WI38 (cell line): ENCODE results near the gene TMEM222.

Source experiments
- H3K4me3 ChIP-seq: 2 replicates; pipeline ENCODE4 v1.5.1; 2011; ENCODE audit warnings: low read depth, mild to moderate bottlenecking, control low read depth, low read length
- TF ChIP-seq, protein P1 (sequence below): IDR thresholded peaks from 2 replicates; pipeline ENCODE4 v1.5.1; 2012; ENCODE audit warnings: low read depth, mild to moderate bottlenecking, control low read depth, low read length

TMEM222 gene

DNA sequence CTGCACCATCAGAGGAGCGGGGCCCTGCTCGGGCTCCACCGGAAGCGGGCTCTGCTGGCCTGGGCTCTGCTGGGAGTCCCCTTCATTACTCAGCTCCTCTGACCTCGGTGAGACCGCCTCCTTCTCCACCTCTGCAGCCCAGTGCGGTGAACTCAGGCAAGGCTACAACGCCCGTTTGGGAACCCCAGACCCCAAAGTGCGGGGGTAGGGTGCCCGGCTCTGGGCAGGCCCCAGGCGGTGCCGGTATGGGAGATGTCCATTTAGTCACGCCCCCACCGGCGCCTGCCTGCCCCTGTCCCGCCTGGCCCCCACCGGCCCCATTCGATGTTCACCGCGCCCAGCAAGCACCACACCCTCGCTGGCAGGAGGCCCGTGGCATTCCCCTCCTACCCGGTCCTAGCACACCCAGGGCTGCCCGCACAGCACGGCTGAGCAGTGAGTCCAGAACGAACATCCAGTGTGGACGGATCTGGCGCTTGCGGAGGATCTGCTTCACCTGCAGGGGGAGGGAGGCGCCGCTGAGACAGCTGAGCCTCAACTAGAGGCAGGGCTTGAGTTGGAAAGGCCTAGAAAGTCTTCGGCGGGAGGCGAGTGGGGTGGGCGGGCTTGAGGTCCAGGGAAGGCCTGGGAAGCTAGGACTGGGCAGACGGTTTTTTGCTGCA, 34.8 kb downstream of the TMEM222 start:
- TF ChIP-seq, protein P1, sequence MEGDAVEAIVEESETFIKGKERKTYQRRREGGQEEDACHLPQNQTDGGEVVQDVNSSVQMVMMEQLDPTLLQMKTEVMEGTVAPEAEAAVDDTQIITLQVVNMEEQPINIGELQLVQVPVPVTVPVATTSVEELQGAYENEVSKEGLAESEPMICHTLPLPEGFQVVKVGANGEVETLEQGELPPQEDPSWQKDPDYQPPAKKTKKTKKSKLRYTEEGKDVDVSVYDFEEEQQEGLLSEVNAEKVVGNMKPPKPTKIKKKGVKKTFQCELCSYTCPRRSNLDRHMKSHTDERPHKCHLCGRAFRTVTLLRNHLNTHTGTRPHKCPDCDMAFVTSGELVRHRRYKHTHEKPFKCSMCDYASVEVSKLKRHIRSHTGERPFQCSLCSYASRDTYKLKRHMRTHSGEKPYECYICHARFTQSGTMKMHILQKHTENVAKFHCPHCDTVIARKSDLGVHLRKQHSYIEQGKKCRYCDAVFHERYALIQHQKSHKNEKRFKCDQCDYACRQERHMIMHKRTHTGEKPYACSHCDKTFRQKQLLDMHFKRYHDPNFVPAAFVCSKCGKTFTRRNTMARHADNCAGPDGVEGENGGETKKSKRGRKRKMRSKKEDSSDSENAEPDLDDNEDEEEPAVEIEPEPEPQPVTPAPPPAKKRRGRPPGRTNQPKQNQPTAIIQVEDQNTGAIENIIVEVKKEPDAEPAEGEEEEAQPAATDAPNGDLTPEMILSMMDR: no peak
- no peak overlapping the region for H3K4me3 ChIP-seq

DNA sequence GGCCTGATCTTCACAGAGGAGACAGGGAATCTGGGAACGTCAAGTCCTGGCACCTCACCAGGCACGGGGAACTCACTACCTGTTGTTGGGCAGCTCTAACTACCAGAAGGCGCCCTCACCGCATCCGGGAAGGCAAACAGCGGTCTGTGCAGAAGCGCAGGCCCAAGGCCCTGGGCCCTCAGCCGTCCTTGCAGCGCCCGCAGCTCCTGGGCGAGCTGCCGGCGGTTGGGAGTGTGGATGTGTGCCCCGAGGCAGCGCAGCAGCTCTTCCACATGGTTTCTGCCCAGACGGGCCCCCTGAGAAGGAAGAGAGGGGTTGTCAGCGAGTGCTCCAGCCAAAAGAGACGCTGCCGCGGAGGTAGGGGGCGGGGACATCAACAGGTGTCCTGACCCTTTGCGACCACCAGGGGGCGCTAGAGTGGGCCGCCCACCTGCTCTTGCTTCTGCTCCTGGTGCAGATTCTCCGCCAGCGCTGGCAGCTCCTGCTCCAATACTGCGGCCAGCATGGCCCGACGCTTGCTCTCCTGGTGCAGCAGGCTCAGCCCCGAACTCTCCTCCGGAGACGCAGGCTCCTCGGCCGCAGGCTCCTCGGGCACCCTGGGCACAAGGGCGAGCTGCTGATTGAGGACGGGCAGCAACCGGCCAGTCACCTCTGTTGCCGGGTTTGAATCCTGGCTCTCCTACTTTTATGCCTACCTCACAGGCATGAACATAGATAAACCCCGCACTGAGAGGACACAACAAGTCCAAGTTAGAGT, 35.5 kb downstream of the TMEM222 start:
- TF ChIP-seq, protein P1: peak; percentile 68
- no peak overlapping the region for H3K4me3 ChIP-seq

DNA sequence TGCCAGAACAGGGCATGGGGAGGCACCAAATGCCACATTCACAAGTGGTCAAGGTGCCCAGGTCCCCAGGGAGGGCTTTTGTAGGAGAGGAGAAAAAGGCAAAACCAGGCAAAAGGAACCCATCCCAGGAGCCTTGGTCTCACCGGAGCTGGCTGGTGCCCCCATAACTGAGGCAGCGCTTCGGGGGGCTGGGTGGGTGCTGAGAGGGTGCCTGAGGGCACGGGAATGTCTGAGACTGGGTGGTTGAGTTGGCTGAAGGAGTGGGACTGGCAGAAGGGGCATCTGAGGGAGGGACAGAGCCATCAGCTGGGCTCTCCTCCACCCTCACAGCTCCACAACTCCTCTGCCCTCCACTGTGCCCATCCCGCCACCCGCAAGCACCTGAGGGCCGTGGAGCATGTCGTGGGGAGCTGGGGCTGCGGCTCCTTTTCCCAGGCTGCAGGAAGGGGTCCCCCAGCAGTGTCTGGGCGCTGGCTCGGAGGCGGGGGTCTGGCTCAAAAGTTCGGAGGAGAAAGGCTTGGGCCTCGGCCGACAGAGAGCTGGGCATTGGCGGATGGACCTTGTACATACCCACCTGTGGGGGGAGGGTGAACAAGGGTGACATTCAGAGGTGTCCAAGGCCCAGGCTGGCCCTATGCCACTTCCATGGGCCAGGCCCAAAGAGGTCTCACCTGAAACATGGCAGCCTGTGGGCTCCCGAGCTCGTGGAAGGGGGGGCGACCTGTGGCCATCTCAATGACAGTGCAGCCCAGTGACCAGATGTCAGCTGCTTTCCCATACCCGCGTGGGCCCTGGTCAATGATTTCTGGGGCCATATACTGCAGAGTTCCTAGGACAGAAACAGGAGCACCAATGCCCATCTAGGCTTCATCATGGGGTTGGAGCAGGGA, 36.3 kb downstream of the TMEM222 start:
- H3K4me3 ChIP-seq: no peak overlapping the region
- TF ChIP-seq, protein P1: no peak

DNA sequence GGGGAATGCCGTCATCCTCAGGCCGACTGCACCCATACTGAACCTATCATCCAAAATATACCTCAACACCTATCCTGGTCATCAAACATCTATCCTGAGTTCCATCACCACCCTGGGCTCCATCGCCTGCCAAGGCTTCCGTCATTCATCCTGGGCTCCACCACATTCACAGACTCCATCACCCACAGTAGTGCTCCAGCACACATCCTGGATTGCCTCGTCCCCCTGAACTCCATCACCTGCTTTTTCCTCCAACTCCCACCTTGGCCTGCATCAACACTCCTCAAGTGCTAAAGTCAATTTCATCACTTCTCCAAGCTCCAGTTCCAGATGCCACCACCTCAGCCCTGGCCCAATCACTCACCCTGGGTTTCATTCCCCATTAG, 37.0 kb downstream of the TMEM222 start:
- no peak overlapping the region for H3K4me3 ChIP-seq
- TF ChIP-seq, protein P1: no peak

DNA sequence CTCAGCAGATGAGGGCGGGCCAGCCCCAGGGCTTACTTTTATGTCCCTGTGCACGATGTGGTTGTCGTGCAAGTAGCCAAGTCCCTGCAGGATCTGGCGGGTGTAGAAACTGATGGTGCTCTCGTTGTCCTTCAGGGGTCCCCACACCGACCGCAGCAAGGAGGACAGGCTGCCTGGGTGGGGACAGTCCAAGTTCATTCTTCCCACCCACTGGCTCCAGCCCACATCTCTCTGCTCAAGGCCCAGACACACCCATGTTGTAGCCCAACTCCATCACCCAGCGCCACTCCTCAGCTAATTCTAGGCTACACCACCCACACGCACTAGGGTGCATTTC, 37.8 kb downstream of the TMEM222 start:
- TF ChIP-seq, protein P1: no peak

DNA sequence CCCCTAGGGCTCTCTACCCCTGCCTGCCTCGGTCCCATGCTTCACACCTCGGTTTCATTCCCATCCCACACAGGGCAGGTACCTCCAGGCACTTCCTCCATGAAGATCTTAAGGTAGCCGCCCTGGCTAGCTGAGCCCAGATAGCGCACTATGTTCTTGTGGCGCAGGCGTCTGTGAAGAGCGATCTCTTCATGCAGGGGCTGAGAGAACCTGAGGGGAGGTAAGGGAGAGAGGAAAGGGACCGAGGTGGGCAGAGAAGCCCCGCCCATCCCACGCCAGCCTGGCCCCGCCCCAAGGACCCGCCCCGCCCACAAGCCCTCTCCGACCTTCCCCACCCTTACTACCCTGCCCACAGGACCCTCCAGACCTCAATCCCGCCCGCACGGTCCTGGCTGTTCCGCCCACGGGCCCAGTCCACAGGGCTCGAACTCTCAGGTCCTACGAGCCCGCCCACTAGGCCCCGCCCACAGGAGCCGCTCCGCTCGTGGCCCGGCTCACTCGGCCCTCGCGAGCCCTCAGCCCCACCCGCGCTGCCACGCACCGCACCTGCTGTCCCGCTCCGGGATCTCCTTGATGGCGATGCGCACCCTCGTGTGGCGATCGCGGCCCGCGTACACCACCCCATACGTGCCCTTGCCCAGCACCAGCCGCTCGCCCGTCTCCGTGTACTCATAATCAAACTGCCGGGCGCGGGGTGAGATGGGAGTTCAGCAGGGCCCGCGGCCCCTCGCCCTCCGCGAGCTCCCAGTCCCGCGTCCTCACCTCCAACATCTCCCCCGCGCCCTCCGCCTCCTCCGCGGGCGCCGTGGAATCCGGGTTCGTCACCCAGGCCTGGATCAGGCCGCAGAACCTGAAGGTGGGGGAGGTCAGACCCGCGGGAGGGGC, 38.4 kb downstream of the TMEM222 start:
- TF ChIP-seq, protein P1: no peak
- H3K4me3 ChIP-seq: no peak overlapping the region

More for the DNA sequence above, 37.8 kb downstream of the TMEM222 start:
- no peak overlapping the region for H3K4me3 ChIP-seq
